CD4-positive, alpha-beta T cell treated with Interleukin-4 for 4 hours (primary cell): ENCODE data around the gene DYNC1I1.

Source experiments
- DNase-seq: peaks from one replicate; pipeline ENCODE4 v3.0.0-alpha.2; 2020

Gene DYNC1I1

DNA sequence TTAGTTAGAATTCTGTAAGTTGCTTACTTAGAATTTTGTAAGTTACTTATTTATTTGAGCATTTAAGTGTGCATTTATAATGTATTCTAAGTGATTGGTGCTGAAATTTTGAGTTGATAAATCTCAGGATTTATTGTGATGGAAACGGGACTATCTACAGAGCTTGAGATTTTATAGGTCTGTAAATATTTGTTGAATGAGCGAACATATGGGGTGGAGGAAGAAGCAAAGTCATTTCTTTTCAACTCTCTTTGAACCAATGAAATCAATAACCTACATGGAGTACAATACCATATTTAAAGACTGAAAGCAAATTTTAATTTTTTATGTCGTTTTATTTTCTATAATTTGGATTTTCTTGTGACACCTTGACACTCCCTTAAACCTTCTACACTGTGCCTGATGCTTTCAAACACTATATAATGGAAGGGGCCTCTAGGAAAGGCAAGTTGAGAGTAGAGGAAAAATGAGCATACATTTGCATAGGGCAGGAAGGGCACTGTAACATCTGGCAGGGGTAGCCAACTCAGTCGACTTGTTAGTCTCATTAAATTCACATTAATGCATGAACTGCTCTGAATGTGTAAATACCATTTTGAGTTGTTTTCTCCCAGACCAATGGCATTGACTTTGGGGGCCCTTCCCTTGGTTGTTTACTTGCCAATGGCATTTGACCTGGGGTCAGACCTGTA is 204.2 kb downstream of the DYNC1I1 start:
- no peak for DNase-seq

DNA sequence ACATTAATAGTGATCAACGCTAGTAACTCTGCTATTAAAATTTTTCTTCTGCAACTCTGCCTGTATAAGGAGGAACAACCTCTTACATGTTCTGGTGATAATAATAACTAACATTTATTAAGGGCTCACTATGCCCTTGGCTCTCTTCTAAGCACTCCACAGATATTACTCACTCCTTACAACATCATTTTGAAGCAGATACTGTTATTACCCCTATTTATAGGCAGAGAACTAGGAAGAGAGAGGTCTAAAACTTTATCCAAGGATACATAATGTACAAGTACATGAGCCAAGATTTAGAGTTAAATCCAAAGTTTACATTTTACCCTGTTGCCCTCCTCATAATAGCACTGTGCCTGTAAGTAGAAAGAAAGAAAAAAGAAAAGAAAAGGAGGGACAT is 205.6 kb downstream of the DYNC1I1 start:
- no peak for DNase-seq

DNA sequence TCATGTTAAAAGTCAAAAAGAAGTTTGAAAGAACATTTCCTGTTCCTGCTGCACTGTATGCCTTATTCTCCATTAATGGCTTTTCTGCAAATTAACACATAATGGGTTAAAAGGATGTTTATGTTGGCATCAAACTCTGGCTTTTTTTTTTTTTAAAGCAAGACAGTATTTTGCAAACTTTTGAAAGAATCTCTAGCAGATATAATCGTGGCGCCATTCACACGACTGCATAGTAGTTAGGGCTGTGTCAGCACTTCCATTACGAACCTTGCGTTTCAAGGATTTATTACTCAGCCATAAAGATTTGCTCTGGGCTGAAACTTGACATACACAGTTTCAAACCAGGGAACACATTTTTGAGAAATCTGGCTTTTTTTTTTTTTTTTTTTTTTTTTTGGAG is 207.8 kb downstream of the DYNC1I1 start:
- no peak for DNase-seq

DNA sequence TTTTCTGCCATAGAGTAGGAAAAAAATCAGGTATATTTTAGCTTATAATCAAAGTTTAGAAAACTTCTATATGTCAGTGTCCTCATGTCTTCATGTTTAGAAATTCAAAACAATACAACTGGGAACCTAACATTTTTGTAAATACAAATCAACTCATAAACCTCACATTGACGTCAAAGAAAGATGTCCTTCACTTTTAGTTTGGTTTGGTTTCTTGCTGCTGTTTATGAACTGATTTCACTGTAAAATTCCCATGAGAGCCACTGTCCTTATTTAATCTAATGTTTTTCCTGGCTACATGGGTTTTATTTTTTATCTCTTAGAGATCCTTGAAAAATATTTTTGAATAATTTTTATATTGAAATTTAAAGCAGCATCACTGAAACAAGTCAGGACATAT is 208.4 kb downstream of the DYNC1I1 start:
- no peak for DNase-seq

DNA sequence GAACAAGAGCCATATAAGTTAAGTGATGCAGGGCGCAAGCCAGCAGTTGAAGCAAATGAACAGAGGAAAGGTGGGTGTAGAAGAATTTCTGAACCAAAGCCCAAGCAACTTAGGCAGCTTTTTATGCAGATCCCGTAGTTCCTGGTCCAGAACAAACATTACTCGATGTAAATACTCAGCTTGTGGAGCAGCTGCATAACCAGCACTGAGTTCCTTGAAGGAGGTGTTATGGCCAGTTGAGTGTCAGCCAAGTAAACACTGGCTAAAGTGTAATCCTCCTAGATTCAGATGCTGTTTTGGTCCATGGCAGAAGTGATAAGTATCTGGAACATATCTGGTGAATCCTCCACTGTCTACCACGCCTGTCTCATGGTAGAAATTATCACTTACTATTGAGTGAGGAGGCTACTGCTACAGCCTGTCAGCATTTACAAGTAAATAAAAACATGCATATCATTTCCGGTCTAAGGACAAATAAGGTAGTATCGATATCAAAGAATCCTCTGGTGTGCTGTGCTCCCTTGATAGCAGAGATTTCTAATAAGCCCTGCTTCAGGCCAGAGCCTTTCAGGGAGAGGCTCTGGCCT is 213.9 kb downstream of the DYNC1I1 start:
- no peak for DNase-seq

DNA sequence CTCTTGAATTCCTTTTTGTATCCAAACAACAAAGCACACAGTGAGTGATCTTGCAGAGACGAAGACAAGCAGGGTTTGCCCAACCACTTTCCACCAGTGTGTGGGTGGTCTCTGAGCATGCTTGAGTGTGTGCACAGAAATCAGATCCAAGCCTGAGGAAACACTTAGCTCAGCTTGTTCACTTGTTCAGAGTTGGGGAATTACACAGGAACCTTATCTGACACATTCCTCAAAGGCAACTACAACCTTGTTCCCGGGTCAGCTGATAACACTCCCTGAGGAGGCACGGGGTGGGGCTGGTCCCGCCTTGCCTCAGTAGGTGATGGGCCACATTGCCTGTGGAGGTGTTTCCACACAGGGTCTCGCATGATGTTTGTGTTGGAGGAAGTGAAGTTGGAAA is 216.9 kb downstream of the DYNC1I1 start:
- no peak for DNase-seq

DNA sequence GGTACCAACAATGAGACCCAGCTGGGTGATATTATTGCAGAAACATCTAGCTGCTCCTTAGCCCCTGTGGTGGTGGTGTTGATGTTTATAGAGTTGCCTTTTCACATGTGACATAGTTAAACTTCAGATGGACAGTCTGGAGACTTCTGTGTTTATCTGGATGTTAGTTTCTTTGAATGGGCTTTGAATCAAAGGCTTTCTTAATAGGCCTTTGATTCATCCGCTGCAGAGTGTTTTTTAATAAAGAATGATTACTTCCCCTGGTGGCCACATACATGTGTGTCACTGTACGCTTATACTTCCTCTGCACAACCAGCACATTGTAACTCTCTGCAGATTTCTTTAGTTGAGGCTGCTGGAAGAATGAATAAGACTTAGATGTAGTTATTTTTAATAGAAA is 221.0 kb downstream of the DYNC1I1 start:
- no peak for DNase-seq

DNA sequence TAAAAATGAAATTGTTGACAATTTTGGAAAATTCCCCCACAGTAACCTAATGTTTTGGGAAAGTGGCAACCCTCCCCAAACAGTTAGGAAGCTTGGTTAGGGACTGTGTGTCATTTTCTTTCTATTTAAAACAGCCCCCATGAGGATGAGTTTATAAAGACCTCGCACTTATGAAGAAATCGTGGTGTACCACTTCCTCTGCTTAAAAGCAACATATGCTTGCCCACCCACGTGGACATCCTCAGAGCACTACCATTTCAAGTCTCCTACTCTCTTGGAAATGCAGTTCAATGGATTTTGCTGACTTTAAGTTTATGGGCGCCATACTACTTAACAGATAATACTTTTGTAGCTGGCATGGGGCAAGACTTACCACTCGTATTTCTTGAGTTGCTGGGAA is 223.8 kb downstream of the DYNC1I1 start:
- no peak for DNase-seq

DNA sequence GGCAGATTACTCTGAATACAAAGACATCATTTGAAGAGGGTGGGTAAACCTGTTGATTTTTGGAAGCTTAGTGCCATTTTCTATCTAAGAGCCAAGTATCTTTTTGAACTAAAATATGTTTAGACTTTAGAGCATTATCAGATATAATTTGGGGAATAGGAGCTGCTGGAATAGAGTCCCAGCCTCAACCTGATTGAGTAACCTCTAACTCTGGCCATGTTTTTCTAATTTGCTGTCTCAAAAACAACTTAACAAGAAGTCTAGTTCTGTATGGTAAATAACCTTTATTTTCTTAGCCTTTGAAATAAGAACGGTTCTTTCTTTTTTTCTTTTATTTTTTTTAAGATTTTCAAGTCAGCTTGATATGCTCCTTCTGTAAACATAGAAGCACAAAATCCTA is 224.5 kb downstream of the DYNC1I1 start:
- DNase-seq = no peak

DNA sequence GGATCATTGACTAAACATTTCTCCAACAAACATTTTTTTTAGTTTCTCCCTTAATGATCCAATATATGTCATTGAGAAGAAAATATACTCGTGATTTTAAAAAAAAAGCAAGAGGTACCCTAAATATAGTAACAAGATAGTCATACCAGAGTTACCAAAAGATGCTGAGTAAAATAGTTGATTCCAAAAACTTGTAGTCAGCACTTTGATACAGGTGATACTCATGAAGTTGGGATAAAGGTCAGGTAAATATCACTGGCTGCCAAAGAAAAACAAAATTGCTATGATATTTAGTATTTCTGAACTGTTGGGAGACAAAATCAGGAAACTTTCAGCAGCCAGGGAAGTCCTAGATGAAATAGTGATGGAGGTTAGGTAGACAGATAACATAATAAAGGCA is 225.3 kb downstream of the DYNC1I1 start:
- DNase-seq = no peak

DNA sequence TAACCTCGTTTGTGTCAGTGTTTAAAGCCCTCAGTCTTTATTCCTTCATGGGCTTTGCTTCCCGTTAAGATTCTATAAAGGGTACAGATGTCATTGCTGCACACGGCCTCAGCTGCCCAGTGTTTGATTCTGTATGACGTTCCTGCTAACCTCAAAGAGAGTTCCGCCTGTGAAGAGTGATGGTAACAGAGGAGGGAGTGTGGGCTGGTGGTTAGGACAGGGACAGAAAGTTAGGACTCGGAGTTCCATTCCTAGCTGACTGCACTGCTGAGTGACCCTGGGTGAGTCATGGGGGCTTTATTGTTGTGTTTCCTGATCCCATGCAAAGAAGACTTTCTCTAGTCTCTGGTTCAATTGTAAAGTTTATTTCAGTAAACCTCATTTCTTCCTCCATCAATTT is 227.1 kb downstream of the DYNC1I1 start:
- DNase-seq = no peak

DNA sequence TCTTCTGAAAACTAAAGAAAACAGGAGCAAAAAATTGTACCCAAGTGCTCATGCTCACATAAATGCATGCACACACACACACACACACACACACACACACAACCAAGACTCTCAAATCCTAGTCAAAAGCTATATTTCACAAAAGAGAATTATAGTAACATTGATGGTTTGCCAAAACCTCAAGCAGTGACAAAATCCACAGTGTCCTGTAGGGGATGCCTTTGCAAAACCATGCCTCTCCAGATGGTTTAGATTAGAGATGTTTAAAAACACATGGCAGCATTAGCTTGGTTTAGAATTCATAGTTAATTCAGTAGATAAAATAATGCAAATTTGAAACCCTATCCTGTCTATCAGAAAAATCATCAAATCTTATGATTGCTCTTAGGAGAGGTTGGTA is 232.2 kb downstream of the DYNC1I1 start:
- no peak for DNase-seq

DNA sequence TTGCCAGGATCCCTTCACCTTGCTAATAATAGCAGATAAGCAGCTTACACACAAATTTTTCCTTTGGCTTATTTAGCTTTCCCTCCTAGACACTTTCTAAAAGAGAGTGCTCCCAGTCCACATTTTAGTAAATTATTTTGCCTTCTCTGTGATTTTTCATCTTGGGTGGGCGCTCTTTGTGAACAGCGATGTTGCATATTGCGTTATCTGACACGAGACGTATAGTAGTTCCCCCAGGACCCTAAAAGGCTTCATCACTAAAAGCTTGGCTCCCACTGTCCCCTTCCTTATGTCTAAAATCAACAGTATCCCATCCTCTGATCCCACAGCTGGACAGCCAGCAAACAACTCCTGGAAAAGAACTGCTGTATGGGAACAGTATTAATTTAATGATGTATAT is 232.9 kb downstream of the DYNC1I1 start:
- no peak for DNase-seq

DNA sequence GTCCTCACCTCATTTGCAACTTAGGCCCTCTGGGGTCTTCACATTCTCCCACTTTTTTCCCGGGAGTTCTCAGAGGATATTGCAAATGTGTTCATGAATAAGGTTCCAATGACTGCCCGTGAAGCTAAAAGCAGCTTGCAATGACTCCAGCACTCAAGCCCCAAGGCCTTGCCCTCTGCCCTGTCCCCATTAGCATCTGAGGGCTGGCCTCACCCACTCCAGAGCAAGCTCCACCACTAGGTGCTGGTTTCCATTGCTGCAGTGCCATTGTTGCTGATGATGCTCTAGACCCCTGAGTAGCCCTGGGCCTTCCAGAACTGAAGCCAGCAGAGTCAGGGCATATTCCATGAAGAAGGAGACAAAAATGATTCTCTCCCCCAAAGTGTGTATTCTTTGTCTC is 236.8 kb downstream of the DYNC1I1 start:
- DNase-seq = no peak

DNA sequence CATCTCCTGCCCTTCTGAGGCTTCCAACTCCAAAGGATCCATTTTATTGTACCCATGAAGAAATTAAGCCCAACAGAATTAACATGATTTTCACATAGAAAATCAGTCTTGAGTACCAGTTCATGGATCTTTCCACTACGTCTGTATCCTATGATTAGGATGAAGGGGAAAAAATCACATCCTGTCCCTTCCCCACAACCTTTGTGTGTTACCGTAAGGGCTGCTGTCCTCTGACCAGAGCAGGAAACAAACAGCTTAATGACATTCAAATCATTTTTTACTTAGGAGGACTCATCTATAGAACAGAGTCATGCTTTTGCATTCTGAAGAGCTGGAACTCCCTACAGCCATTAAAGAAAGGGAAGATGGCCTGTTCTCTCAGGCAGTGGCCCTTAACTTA is 241.5 kb downstream of the DYNC1I1 start:
- DNase-seq = no peak

DNA sequence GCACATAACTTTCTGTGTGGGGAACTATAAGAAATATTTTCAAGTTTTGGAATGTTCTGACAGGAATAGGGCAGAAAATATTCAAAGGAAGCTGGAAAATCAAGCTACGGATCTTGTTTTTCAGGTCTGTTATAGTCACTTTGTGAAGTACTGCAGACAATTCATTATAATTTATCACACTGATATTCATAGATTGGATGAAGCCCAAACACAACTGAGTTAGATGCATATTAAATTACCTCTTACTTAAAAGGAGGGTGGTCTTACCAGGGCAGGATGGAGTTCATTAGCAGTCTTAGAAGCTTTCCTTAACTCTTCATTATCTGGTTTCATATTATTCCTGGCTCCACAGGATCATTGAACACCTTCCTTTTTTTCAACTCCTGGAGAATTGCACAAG is 242.3 kb downstream of the DYNC1I1 start:
- no peak for DNase-seq

DNA sequence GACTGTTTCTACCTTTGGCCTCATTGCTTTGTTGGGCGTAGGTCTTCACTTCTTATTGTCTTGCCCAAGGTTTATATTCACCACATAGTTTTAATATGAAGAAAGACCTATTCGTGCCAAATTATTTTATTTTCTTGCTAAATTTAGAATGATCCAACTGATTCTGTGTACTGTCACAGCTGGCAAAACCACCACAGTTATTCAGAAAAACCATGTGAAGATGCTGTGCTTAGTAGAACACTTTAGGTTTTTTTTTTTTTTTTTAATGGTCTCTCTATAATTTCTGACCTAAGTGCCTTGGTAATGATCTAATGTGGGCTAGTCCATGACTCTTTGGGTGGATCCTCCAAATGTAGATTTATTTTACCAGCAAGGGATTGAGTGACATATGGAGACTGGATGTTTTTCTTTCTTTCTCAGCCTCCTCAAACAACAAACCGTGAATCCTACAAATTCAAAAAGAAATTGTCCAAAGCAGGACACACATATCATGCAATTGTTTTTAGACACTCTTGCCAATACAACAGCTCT is 243.8 kb downstream of the DYNC1I1 start:
- DNase-seq = no peak

DNA sequence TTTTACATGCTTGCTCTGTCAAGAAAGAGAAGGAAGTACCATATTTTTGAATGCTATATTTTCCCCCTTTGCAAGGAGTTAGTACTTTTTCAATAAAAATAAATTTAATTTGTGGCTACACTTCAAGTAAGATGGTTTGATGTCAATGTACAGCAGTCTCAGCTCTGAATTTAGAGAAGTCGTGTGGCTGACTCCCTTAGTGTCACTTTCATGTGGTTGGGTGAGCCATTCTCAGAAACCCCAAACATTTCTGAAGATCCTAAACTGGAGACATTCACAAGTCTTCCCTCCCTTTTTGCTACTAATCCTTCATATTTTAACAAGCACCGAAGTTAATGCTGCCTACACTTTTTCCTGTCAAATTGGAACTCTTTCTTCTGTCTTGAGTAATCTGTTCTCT is 244.4 kb downstream of the DYNC1I1 start:
- DNase-seq = no peak

DNA sequence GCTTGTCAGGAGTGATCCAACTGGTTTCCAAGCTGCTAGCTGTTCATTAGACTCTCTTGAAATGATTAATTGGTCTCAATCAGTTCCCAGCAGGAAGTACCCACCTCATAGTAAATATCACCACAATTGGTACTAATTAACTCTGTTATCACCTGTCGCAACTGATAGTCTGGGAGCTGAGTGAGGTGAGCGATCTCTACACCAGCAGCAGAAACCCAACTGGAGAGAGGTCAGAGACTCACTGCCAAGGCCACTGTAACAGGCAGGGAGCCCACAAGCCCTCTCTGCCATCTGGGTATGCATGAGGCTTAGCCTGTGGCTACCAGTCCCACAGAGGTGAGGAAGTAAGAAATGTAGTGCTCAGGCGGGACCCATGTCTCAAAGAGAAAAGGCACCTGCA is 245.5 kb downstream of the DYNC1I1 start:
- DNase-seq = no peak

DNA sequence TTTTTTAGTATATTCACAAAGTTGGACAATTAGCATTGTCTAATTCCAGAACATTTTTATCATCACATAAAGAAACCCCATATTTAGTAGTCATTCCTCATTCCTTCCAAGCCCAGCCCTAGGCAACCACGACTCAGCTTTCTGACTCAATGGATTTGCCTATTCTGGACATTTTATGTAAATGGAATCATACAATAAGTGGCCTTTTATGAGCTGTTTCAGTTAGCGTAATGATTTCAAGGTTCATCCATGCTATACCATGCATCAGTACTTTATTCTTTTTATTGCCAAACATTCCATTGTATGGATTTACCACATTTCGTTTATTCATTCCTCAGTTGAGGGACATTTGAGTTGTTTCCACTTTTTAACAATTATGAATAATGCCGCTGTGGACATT is 249.2 kb downstream of the DYNC1I1 start:
- no peak for DNase-seq

DNA sequence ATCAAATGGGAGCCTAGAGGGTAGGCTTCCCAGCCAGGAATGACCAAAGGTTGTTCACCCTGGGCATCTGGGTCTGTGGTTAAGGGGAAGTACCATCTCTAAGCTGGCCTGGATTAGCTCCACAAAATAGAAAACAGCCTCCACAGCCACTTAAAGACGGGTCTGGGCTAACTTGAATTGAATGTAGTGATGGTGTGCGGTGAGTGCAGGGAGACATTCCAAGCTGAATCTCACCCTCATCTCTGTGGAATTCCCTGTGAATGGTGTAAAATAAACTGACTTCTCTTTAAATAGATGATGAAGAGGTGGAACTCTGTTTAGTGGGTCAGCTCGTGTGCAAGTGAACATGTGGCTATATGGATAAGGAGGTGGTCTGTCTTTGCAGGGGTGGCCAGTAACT is 251.0 kb downstream of the DYNC1I1 start:
- DNase-seq = no peak

DNA sequence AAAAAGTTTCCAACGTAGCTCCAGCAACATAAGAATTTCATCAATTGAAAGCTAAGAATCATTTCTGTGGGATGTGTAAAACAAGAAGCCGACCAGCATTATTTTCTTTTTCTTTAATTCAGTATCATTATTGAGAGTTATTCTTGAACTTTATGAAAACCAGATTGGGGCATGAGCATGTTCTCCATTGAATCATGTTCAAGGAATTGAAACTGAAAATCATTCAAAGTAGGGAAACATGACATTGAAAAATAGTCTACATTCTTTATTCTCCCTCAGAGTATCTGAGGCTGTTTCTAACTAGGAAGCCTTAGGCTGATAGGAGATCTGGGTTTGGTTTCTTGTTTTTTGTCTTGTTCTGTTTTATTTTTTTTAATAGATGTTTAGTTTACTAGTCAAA is 253.7 kb downstream of the DYNC1I1 start:
- DNase-seq = no peak

DNA sequence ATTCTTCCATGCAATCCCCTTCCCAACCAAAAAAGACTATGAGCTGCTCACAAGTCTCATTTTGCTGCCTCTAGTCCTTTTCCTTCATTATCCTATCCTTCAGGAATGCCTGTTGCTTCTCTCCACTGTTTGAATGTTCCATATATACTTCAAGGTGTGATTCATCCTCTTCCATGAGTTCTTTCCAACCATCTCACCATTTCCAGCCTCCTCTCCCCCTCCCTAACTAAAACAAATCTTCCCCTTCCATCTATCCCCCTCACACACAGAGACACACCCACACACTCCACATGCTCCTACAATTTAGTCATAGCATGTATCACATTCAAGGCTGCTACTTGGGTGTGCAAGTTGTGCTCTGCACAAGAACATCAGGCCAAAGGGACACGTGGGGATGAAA is 254.3 kb downstream of the DYNC1I1 start:
- DNase-seq = no peak

DNA sequence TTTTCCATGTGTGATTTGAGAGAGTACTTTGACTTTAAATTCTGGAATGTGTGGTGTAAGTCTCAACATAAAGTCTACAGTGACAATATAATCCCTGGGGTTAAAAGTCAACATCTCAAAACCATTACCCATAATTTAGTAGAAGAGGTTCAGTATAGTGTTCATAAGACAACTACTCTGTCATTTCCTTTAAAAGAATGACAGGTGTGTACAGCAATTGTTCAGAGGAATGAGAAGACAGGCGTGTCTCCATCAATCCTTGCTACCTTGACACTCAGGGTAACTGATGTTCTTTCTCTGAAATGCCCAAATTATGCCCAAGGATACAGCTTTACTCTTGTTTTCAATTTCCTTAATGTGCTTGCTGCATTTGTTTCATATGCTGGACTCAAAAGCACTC is 256.4 kb downstream of the DYNC1I1 start:
- no peak for DNase-seq

DNA sequence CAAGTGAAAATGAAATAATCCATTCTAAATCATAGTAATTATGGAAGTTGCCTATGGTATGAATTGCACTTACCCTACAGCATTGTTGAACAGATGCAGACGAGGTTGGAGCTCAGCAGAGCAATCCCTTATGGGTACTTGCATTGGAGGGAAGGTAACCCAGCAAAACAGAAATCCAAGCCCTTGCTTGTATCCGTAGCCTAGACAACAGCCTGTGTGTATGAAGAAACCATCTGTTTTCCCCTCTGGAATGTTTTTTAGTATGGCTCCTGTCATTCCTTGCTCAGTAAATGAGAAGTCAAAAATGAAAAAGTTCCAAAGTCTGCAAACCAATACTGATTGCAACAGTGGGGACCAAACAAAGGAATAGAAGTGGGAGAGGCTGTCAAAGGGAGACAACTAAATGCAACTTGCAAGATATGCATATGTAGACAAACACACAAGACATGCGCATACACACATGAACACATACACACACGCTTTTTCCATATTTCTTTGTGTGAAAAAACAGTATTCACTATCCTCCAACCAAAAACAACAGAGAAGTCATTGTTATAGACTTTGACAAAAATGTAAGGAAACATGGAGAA is 260.8 kb downstream of the DYNC1I1 start:
- no peak for DNase-seq
